T-cell (primary cell): Measurements from ENCODE around the gene KCNK3. TPM values are rescaled to one million over a fixed set of nuclear protein-coding genes. Genes with fewer than 3 reads are reported as not detected.

Experiments used
- total RNA-seq, 35 experiments: library from RNA in 6 of 35; stranded (reverse) in 6 of 35; fragments of 120-200 nt in 1 of 35; gene quantifications; one replicate each; pipeline versions ENCODE4 v1.2.1 to v1.2.4 and lab custom pipeline; 2013 to 2026

The KCNK3 gene
- total RNA-seq, 5 donors from 2014 or later (not counting 1 experiment from before 2014, with no cell fraction given), result 0.23 to 0.35 (median 0.26) TPM; not detected in 2

Other genes with a start within 250 kb of the KCNK3 start
- gene OTOF, start 214.6 kb upstream of the KCNK3 start, total RNA-seq, result 1 to 10 TPM in 1 of 5 donors, under 1 TPM in 4; 0.20 to 2.8 (median 0.45) TPM
- gene CIB4, start 51.4 kb upstream of the KCNK3 start, total RNA-seq, result not detected
- gene SLC35F6, start 71.6 kb downstream of the KCNK3 start, total RNA-seq, result 10 to 100 TPM; 17.6 to 20.0 (median 18.4) TPM
- 1 to 10 TPM in 2 of 5 donors, under 1 TPM in 3; 0.30 to 1.9 (median 0.76) TPM for gene CENPA, start 93.3 kb downstream of the KCNK3 start, total RNA-seq
- gene DPYSL5, start 155.4 kb downstream of the KCNK3 start, total RNA-seq, result not detected